K562 (cell line): ENCODE measurements around the gene TTYH2. TPM values are rescaled to one million over a fixed set of nuclear protein-coding genes. Genes with fewer than 3 reads are reported as not detected.

Source experiments
- CBX3 ChIP-seq, 2 experiments: IDR thresholded peaks; 1 replicate in 1 of 2; 2 replicates in 1 of 2; pipeline ENCODE4 v1.6.1; 2012; ENCODE audit warnings: inconsistent platforms in 2 of 2, low read length in 2 of 2, borderline replicate concordance in 1 of 2, control low read depth in 1 of 2
- ELF1 ChIP-seq: fragments of 200-800 bp; sonication (Bioruptor generic); IDR thresholded peaks from 2 replicates; pipeline ENCODE4 v1.6.1; 2016; ENCODE audit warnings: missing genetic modification characterization, missing compliant biosample characterization
- ERF ChIP-seq: fragments of 450-650 bp; formaldehyde crosslinking; IDR thresholded peaks from 2 replicates; pipeline ENCODE4 v1.4.0; 2020; ENCODE audit warnings: mild to moderate bottlenecking, mixed read lengths
- JUND ChIP-seq, 2 experiments: IDR thresholded peaks; 2 replicates in 1 of 2; 3 replicates in 1 of 2; pipeline ENCODE4 v1.6.1; 2011; ENCODE audit warnings: borderline replicate concordance in 2 of 2, low read depth in 2 of 2, low read length in 2 of 2, improper control_type of control experiment in 1 of 2, missing biosample characterization in 1 of 2, missing genetic modification characterization in 1 of 2, missing genetic modification reagents in 1 of 2
- KLF1 ChIP-seq: fragments of 450-650 bp; IDR thresholded peaks from 2 replicates; pipeline ENCODE4 v1.6.1; 2016; ENCODE audit warnings: missing genetic modification characterization, missing compliant biosample characterization
- NFXL1 ChIP-seq: fragments of 450-650 bp; formaldehyde crosslinking; IDR thresholded peaks from 2 replicates; pipeline ENCODE4 v1.4.0; 2021; ENCODE audit warnings: mild to moderate bottlenecking
- NR4A1 ChIP-seq, 2 experiments: fragments of 250-450 bp in 1 of 2; fragments of 450-650 bp in 1 of 2; sonication (Bioruptor Pico) in 1 of 2; IDR thresholded peaks; 2 replicates each; pipeline versions ENCODE4 v1.4.0 to v1.6.1; 2016 to 2020; ENCODE audit warnings: mild to moderate bottlenecking in 2 of 2, missing compliant biosample characterization in 1 of 2, missing genetic modification characterization in 1 of 2, moderate library complexity in 1 of 2
- POLR2B ChIP-seq: fragments of 450-650 bp; IDR thresholded peaks from 2 replicates; pipeline ENCODE4 v1.6.1; 2018; ENCODE audit warnings: low read depth; ENCODE audit not compliant: partially characterized antibody
- PTBP1 ChIP-seq: fragments of 200-400 bp; formaldehyde crosslinking; IDR thresholded peaks from 2 replicates; pipeline ENCODE4 v1.6.1; 2017; ENCODE audit warnings: low read depth, low read length
- TBL1XR1 ChIP-seq, 2 experiments: IDR thresholded peaks; 2 replicates each; pipeline ENCODE4 v1.6.1; 2012; ENCODE audit warnings: improper control_type of control experiment in 2 of 2, low read length in 2 of 2, mild to moderate bottlenecking in 1 of 2
- YY1 ChIP-seq, 3 experiments: IDR thresholded peaks; 2 replicates each; pipeline ENCODE4 v1.6.1; 2011; ENCODE audit warnings: low read length in 2 of 3, mild to moderate bottlenecking in 2 of 3, moderate library complexity in 2 of 3, borderline replicate concordance in 1 of 3, control low read depth in 1 of 3, low read depth in 1 of 3; ENCODE audit not compliant: insufficient read depth in 3 of 3, insufficient replicate concordance in 2 of 3, control insufficient read depth in 1 of 3, insufficient read length in 1 of 3; ENCODE audit errors: extremely low read depth in 1 of 3
- ZFP1 ChIP-seq: fragments of 450-650 bp; formaldehyde crosslinking; IDR thresholded peaks from 2 replicates; pipeline ENCODE4 v1.4.0; 2020; ENCODE audit warnings: mild to moderate bottlenecking, mixed read lengths
- ZFPM2 ChIP-seq: fragments of 250-450 bp; sonication (Bioruptor Pico); IDR thresholded peaks from 2 replicates; pipeline ENCODE4 v1.5.1; 2022; ENCODE audit warnings: mild to moderate bottlenecking
- ZNF830 ChIP-seq: fragments of 250-450 bp; sonication (Bioruptor Pico); IDR thresholded peaks from 2 replicates; pipeline ENCODE4 v1.5.0; 2021; ENCODE audit warnings: mild to moderate bottlenecking
- polyA plus RNA-seq, 8 experiments: library from polyadenylated mRNA; depleted of rRNA in 4 of 8; stranded (reverse) in 5 of 8; unstranded in 3 of 8; fragments of >200 nt; fragmentation: Nextera tagmentation in 2 of 8; fragmentation: Illumina TruSeq in 1 of 8; extraction: Ambion mirVana in 2 of 8; extraction: Trizol in 1 of 8; gene quantifications; 2 replicates each; pipeline versions ENCODE4 v1.2.1 to v1.2.3, GENCODE V29; 2011 to 2014; ENCODE audit warnings: inconsistent platforms in 1 of 8, missing spikeins in 1 of 8
- total RNA-seq, 7 experiments: library from RNA; depleted of rRNA in 6 of 7; stranded (reverse); fragments of >200 nt in 6 of 7; fragmentation: Illumina TruSeq in 2 of 7; extraction: Trizol in 2 of 7; gene quantifications; 2 replicates each; pipeline versions ENCODE4 v1.2.1 to v1.2.3, GENCODE V29; 2011 to 2021; ENCODE audit warnings: low replicate concordance in 1 of 7
- TF ChIP-seq, protein P1 (sequence below): fragments of 200-800 bp; sonication (Bioruptor generic); IDR thresholded peaks from 2 replicates; pipeline ENCODE4 v1.6.1; 2017; ENCODE audit warnings: missing genetic modification characterization, missing compliant biosample characterization
- TF ChIP-seq, protein P2 (sequence below), 2 experiments: fragments of 250-450 bp in 1 of 2; fragments of 450-650 bp in 1 of 2; sonication (Bioruptor Pico) in 1 of 2; IDR thresholded peaks; 2 replicates each; pipeline versions ENCODE4 v1.6.1 to v1.8.0; 2016 to 2021; ENCODE audit warnings: mild to moderate bottlenecking in 2 of 2, moderate library complexity in 2 of 2, missing compliant biosample characterization in 1 of 2, missing genetic modification characterization in 1 of 2

TTYH2 gene
- total and polyA plus RNA-seq, 9 of the 15 experiments (the other 6 are each of a cell fraction or from before 2014, with no cell fraction given): 0.03 to 2.0 (median 0.91) TPM

DNA sequence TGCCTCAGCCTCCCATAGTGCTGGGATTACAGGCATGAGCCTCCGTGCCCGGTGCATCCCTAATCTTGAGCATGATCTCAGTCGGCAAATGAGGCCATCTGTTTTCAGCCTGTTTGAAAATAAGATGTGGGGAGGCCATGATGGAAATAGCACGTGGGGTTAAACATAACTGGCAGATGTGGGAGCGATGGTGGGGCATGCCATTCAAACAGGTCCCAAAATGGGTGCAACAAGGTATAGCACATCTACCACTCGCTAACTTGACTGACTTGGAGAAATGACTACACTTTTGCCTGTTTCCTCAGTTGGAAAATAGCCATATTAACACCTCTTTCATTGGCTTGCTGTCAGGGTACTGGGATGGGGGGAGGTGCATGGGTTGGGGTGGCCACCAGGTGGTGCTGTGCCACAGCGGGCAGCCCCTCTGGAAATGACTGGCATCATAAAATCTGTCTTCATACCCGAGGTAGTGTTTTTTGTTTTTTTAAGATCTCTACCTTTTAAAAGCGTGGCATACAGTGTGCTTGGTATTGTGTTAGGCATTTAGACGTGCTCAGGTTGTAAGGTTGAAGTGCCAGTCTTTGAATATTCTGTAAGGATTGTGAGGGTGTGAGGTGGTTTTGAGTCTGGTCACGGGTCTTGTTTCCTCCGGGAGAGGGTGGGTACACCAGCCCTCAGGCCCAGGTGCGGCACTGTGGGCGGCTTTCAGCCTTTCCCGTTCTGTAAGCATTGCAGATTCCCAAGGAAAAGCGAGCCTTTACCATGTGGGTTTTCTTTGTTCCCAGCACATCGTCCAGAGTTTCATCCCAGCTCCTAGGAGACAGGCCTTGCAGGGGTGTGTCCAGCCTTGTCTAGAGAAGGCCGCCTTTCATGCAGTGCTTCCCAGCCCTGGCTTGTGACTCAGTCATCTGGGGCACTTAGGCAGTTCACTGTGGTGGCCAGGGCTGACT is 2.9 kb upstream of the TTYH2 start (continued):
- TF ChIP-seq JUND (IDR thresholded peaks at IDR 0.05; ENCODE audit: borderline replicate concordance, low read depth, low read length) (no peak), JUND (tag; IDR thresholded peaks at IDR 0.05; ENCODE audit: borderline replicate concordance, low read depth, low read length) (no peak; the same call in 2 of the 3 replicates), ERF (peak; percentile 23; the same call in 1 of the 2 replicates), TBL1XR1 (IDR thresholded peaks at IDR 0.05; ENCODE audit: low read length in 2 of 2) (no peak), ELF1 (no peak), ZNF830 (CRISPR knock-in tag) (0 out of 2 replicates have a peak, but pooled peaks have one; percentile 57), POLR2B (peak; percentile 90), CBX3 (IDR thresholded peaks at IDR 0.05; ENCODE audit: borderline replicate concordance in 1 of 2, low read length in 2 of 2) (no peak), NR4A1 (CRISPR knock-in tag; IDR thresholded peaks at IDR 0.05) (no peak), NR4A1 (tag; IDR thresholded peaks at IDR 0.05) (no peak), YY1 (IDR thresholded peaks at IDR 0.05; ENCODE audit: borderline replicate concordance in 1 of 3, control insufficient read depth in 1 of 3, extremely low read depth in 1 of 3, insufficient read depth in 3 of 3, insufficient read length in 1 of 3, insufficient replicate concordance in 2 of 3, low read depth in 1 of 3, low read length in 2 of 3) (peak in 1 of 3 experiments; percentile 59), ZFP1 (CRISPR knock-in tag) (no peak), ZFPM2 (CRISPR knock-in tag) (no peak), PTBP1 (no peak), KLF1 (tag) (no peak), NFXL1 (no peak)
- TF ChIP-seq, protein P1, sequence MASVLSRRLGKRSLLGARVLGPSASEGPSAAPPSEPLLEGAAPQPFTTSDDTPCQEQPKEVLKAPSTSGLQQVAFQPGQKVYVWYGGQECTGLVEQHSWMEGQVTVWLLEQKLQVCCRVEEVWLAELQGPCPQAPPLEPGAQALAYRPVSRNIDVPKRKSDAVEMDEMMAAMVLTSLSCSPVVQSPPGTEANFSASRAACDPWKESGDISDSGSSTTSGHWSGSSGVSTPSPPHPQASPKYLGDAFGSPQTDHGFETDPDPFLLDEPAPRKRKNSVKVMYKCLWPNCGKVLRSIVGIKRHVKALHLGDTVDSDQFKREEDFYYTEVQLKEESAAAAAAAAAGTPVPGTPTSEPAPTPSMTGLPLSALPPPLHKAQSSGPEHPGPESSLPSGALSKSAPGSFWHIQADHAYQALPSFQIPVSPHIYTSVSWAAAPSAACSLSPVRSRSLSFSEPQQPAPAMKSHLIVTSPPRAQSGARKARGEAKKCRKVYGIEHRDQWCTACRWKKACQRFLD (CRISPR knock-in tag): no peak
- TF ChIP-seq, protein P2, sequence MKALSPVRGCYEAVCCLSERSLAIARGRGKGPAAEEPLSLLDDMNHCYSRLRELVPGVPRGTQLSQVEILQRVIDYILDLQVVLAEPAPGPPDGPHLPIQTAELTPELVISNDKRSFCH (CRISPR knock-in tag; IDR thresholded peaks at IDR 0.05): no peak
- TF ChIP-seq, protein P2 (tag; IDR thresholded peaks at IDR 0.05): no peak
